CD14-positive monocyte (primary cell): ENCODE measurements around the gene ADGRF1. TPM values are rescaled to one million over a fixed set of nuclear protein-coding genes. Genes with fewer than 3 reads are reported as not detected.

ENCODE experiments used
- DNase-seq, 3 donors: peaks; one replicate each; pipeline ENCODE4 v3.0.0-alpha.2; 2011 to 2022
- H2AFZ ChIP-seq: 2 replicates; pipeline ENCODE4 v1.6.0; 2012; ENCODE audit warnings: mild to moderate bottlenecking, low read depth, low read length, inconsistent platforms; ENCODE audit not compliant: insufficient read depth, poor library complexity, severe bottlenecking
- H3K27ac ChIP-seq, 2 donors: 1 replicate in 1 of 2; 2 replicates in 1 of 2; pipeline ENCODE4 v1.5.1; 2012 to 2013; ENCODE audit warnings: low read length in 2 of 2, control low read depth in 1 of 2, inconsistent platforms in 1 of 2, low read depth in 1 of 2, mild to moderate bottlenecking in 1 of 2
- H3K27me3 ChIP-seq, 2 donors: one replicate each; pipeline versions ENCODE4 v1.6.0 to v1.6.1; 2011 to 2013; ENCODE audit warnings: low read length in 2 of 2; ENCODE audit not compliant: control insufficient read depth in 2 of 2, insufficient read depth in 2 of 2
- H3K36me3 ChIP-seq, 2 donors: replicated peaks in 1 of 2; 1 replicate in 1 of 2; 2 replicates in 1 of 2; pipeline versions ENCODE4 v1.5.1 to v1.6.1; 2012 to 2013; ENCODE audit warnings: low read length in 2 of 2, control low read depth in 1 of 2, inconsistent platforms in 1 of 2, mild to moderate bottlenecking in 1 of 2; ENCODE audit not compliant: insufficient read depth in 2 of 2, control insufficient read depth in 1 of 2
- H3K4me1 ChIP-seq, 2 donors: 1 replicate in 1 of 2; 2 replicates in 1 of 2; pipeline versions ENCODE4 v1.5.1 to v1.6.1; 2012 to 2013; ENCODE audit warnings: low read length in 2 of 2, control low read depth in 1 of 2, inconsistent platforms in 1 of 2, mild to moderate bottlenecking in 1 of 2, moderate library complexity in 1 of 2; ENCODE audit not compliant: insufficient read depth in 2 of 2, control insufficient read depth in 1 of 2
- H3K4me2 ChIP-seq: replicated peaks from 2 replicates; pipeline ENCODE3; 2012; ENCODE audit warnings: low read length, moderate library complexity, mild to moderate bottlenecking; ENCODE audit not compliant: poor library complexity, severe bottlenecking; ENCODE audit errors: extremely low read depth
- H3K4me3 ChIP-seq, 3 experiments: fragments of 200-600 bp in 1 of 3; sonication (generic) in 1 of 3; replicated peaks in 1 of 3; 1 replicate in 2 of 3; 2 replicates in 1 of 3; pipeline ENCODE4 v1.5.1; 2011 to 2013; ENCODE audit warnings: low read length in 3 of 3, mild to moderate bottlenecking in 3 of 3, control low read depth in 2 of 3, low read depth in 2 of 3, inconsistent platforms in 1 of 3, moderate library complexity in 1 of 3
- H3K79me2 ChIP-seq: 2 replicates; pipeline ENCODE4 v1.6.0; 2012; ENCODE audit warnings: mild to moderate bottlenecking, control low read depth, inconsistent platforms, low read length, moderate library complexity; ENCODE audit not compliant: insufficient read depth
- H3K9ac ChIP-seq: 2 replicates; pipeline ENCODE4 v1.6.0; 2017; ENCODE audit warnings: low read length, mild to moderate bottlenecking; ENCODE audit not compliant: insufficient read depth, poor library complexity, severe bottlenecking
- H3K9me3 ChIP-seq, 2 donors: replicated peaks in 1 of 2; 1 replicate in 1 of 2; 2 replicates in 1 of 2; pipeline versions ENCODE4 v1.5.1 to v1.6.1; 2012 to 2013; ENCODE audit warnings: low read length in 2 of 2, control low read depth in 1 of 2; ENCODE audit not compliant: control insufficient read depth in 1 of 2, insufficient read depth in 1 of 2
- H4K20me1 ChIP-seq: 2 replicates; pipeline ENCODE4 v1.6.0; 2012; ENCODE audit warnings: mild to moderate bottlenecking, low read length, control low read depth, moderate library complexity; ENCODE audit not compliant: insufficient read depth
- H3K27ac Mint-ChIP-seq, 7 donors: one replicate each; pipeline ENCODE4 v1.8.0; 2020; ENCODE audit warnings: mild to moderate bottlenecking in 7 of 7, mixed read lengths in 7 of 7, moderate library complexity in 6 of 7, inconsistent platforms in 2 of 7
- H3K27me3 Mint-ChIP-seq, 3 donors: one replicate each; pipeline ENCODE4 v1.8.0; 2021 to 2022; ENCODE audit warnings: low read depth in 3 of 3, mild to moderate bottlenecking in 3 of 3, mixed read lengths in 3 of 3, moderate library complexity in 3 of 3, inconsistent platforms in 1 of 3
- H3K36me3 Mint-ChIP-seq, 2 donors: one replicate each; pipeline ENCODE4 v1.8.0; 2020; ENCODE audit warnings: mixed read lengths in 2 of 2, inconsistent platforms in 1 of 2, mild to moderate bottlenecking in 1 of 2
- H3K4me1 Mint-ChIP-seq: one replicate; pipeline ENCODE4 v1.8.0; 2020; ENCODE audit warnings: mild to moderate bottlenecking, mixed read lengths
- H3K4me3 Mint-ChIP-seq, 2 donors: one replicate each; pipeline ENCODE4 v1.8.0; 2020; ENCODE audit warnings: mild to moderate bottlenecking in 2 of 2, mixed read lengths in 2 of 2, moderate library complexity in 1 of 2
- H3K9me3 Mint-ChIP-seq, 7 donors: one replicate each; pipeline ENCODE4 v1.8.0; 2020 to 2022; ENCODE audit warnings: mixed read lengths in 7 of 7, mild to moderate bottlenecking in 6 of 7, moderate library complexity in 6 of 7, inconsistent platforms in 2 of 7
- WGBS: methylation state at CpG from one replicate; pipeline ENCODE4 v1.1.5; 2013; ENCODE audit warnings: missing lambda C conversion rate; ENCODE audit not compliant: insufficient coverage; 5-methylcytosine and 5-hydroxymethylcytosine counted together
- intact Hi-C, 2 donors: fragments of 100-400 bp; cut with micrococcal nuclease; formaldehyde crosslinking; loops; one replicate each; pipeline versions ENCODE4 v1.15.0 to v1.15.1; 2023
- polyA plus RNA-seq, 3 donors: library from polyadenylated mRNA; depleted of rRNA in 1 of 3; unstranded in 2 of 3; stranded (reverse) in 1 of 3; fragments of 300-500 nt in 2 of 3; fragments of >200 nt in 1 of 3; fragmentation: Illumina TruSeq in 2 of 3; gene quantifications; 1 replicate in 2 of 3; 2 replicates in 1 of 3; pipeline ENCODE4 v1.2.3, GENCODE V29; 2012 to 2021
- TF ChIP-seq, protein P1 (sequence below): fragments of 200-600 bp; IDR thresholded peaks from one replicate; pipeline ENCODE4 v1.8.0; 2022; ENCODE audit warnings: antibody characterized with exemption, mild to moderate bottlenecking

ADGRF1 gene
- polyA plus RNA-seq, 3 donors, result 0.03 TPM; not detected in 2

DNA sequence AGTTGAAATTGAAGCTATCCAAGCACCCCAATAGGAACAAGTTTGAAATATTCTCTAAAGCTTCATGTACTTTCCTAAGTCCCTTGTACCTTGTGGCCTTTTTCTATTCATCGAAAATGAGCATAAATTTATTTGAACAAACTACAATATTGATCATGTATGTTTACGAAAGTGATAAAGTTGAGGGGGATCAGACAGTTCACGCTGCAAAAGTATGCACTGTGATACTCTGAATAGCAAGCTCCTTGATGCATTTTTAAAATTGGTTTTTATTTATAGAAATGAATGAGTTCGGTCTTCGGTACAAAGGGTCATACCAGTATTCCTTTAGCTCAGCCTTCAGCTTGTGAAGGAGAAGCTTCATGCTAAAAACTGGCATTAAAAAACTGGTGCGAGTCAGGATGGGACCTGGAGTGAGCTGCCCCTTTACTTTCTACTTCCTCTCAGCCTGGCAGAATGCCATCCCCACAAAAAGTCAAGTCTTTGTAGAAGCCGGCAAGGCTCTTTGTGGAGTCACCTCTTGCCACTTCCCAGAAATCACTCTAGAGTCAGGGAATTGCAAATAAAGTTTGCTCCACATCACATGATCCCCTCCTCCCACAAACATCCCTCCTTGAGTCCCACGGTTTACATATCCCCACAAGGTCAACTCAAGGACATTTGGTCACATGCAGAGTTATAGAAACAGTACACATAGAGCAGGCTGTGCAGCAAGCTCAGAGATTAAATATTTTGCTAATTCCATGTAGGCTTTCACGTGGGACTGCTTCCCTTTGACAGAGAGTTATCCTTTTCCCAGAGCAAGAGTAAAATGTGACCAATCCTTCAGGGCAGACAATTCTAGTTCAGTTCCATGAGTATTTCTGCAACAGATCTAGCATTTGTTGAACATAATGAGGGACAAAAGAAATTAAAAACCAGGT is 34.6 kb upstream of the ADGRF1 start:
- intact Hi-C loops, result no loop called here
- H3K4me2 ChIP-seq, result no peak overlapping the region
- H3K27ac Mint-ChIP-seq, result no peak overlapping the region
- DNase-seq, result no peak
- no peaks in the 10 kb centered on the region for H3K79me2 ChIP-seq
- H3K9me3 Mint-ChIP-seq, result peaks cover 0 to 1% (median 0%) of the 10 kb centered on the region in 7 donors
- no peak overlapping the region for H3K27ac ChIP-seq
- no peaks in the 10 kb centered on the region for H3K4me1 ChIP-seq
- H3K9me3 ChIP-seq, result no peaks in the 10 kb centered on the region
- no peak overlapping the region for H3K4me3 Mint-ChIP-seq
- TF ChIP-seq, protein P1, sequence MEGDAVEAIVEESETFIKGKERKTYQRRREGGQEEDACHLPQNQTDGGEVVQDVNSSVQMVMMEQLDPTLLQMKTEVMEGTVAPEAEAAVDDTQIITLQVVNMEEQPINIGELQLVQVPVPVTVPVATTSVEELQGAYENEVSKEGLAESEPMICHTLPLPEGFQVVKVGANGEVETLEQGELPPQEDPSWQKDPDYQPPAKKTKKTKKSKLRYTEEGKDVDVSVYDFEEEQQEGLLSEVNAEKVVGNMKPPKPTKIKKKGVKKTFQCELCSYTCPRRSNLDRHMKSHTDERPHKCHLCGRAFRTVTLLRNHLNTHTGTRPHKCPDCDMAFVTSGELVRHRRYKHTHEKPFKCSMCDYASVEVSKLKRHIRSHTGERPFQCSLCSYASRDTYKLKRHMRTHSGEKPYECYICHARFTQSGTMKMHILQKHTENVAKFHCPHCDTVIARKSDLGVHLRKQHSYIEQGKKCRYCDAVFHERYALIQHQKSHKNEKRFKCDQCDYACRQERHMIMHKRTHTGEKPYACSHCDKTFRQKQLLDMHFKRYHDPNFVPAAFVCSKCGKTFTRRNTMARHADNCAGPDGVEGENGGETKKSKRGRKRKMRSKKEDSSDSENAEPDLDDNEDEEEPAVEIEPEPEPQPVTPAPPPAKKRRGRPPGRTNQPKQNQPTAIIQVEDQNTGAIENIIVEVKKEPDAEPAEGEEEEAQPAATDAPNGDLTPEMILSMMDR, result no peak
- no peak overlapping the region for H3K9ac ChIP-seq
- 50% methylated on average over 4 of the region's 9 CpGs for WGBS
- H3K4me1 Mint-ChIP-seq, result peaks cover 3% of the 10 kb centered on the region
- no peaks in the 10 kb centered on the region for H3K36me3 ChIP-seq
- no peak overlapping the region for H2AFZ ChIP-seq
- H4K20me1 ChIP-seq, result no peaks in the 10 kb centered on the region
- no peaks in the 10 kb centered on the region for H3K36me3 Mint-ChIP-seq
- H3K4me3 ChIP-seq, result no peak overlapping the region
- H3K27me3 Mint-ChIP-seq, result peaks cover 0 to 4% (median 2%) of the 10 kb centered on the region in 3 donors
- H3K27me3 ChIP-seq, result no peaks in the 10 kb centered on the region

DNA sequence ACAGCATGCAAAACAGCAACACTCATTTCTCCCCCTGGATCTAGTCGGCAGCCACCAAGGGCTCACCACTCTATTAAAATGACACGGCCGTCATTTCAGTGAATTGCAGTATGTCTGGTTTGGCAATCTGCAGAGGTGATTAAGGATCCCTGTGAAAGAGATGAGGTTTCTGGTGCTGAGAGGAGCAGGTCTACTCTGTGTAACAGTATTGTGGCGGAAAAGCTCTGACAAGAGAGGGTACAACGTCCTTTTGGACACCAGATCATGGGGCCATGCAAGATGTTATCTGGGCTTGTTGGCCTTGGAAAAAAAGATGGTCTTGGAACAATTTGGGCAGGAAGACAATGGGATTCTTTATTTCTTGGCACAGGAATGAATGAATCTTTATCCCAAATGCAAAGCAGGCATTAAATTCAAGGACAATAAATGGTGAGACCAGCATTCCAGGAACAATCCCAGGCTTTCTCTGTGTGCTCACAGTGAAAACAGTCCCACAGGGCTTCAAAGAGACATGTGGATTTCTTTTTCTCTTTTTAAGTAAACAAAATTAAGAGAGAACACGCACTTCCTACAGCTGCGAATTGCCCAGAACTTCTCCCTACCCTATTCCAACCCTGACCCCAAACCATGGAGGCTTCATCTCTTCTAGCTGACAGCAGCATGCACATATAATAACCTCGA is 33.7 kb upstream of the ADGRF1 start:
- no peak overlapping the region for H3K4me3 ChIP-seq
- TF ChIP-seq, protein P1, result no peak
- no peaks in the 10 kb centered on the region for H3K9me3 ChIP-seq
- no peak overlapping the region for H3K4me3 Mint-ChIP-seq
- H3K36me3 ChIP-seq, result no peaks in the 10 kb centered on the region
- H3K27ac ChIP-seq, result no peak overlapping the region
- H3K36me3 Mint-ChIP-seq, result no peaks in the 10 kb centered on the region
- no peaks in the 10 kb centered on the region for H3K79me2 ChIP-seq
- H3K27ac Mint-ChIP-seq, result no peak overlapping the region
- no peak overlapping the region for H2AFZ ChIP-seq
- H3K4me2 ChIP-seq, result no peak overlapping the region
- no peaks in the 10 kb centered on the region for H4K20me1 ChIP-seq
- no peak for DNase-seq
- no peak overlapping the region for H3K9ac ChIP-seq
- no peaks in the 10 kb centered on the region for H3K27me3 ChIP-seq
- H3K9me3 Mint-ChIP-seq, result peaks cover 0 to 1% (median 0%) of the 10 kb centered on the region in 7 donors
- intact Hi-C loops, result no loop called here
- H3K4me1 ChIP-seq, result no peaks in the 10 kb centered on the region
- peaks cover 3% of the 10 kb centered on the region for H3K4me1 Mint-ChIP-seq
- 100% methylated on average over 4 of the region's 8 CpGs for WGBS
- H3K27me3 Mint-ChIP-seq, result peaks cover 0 to 4% (median 2%) of the 10 kb centered on the region in 3 donors
